Measurements from ENCODE around the gene FGF9.

The FGF9 gene

GRCh38 chr13:21674490-21675009, 3.7 kb downstream of the FGF9 start:
- no peak for DNase-seq (ENCODE audit: low spot score)

- DNase-seq (ENCODE audit: low spot score): no peak
Observed at GRCh38 chr13:21675095-21675991, 4.5 kb downstream of the FGF9 start.

- DNase-seq (ENCODE audit: low spot score): no peak
Observed at GRCh38 chr13:21676611-21677021, 5.7 kb downstream of the FGF9 start.

- DNase-seq (ENCODE audit: low spot score): no peak
Observed at GRCh38 chr13:21677075-21677623, 6.3 kb downstream of the FGF9 start.

GRCh38 chr13:21683034-21683733, 12.3 kb downstream of the FGF9 start:
- DNase-seq (ENCODE audit: low spot score): no peak

- DNase-seq (ENCODE audit: low spot score): no peak
Observed at GRCh38 chr13:21684576-21684975, 13.7 kb downstream of the FGF9 start.

GRCh38 chr13:21685485-21686064, 14.7 kb downstream of the FGF9 start:
- DNase-seq (ENCODE audit: low spot score): no peak

- DNase-seq (ENCODE audit: low spot score): no peak
Observed at GRCh38 chr13:21686751-21687391, 16.0 kb downstream of the FGF9 start.

GRCh38 chr13:21688056-21688455, 17.2 kb downstream of the FGF9 start:
- no peak for DNase-seq (ENCODE audit: low spot score)

- no peak for DNase-seq (ENCODE audit: low spot score)
Observed at GRCh38 chr13:21689097-21689496, 18.2 kb downstream of the FGF9 start.

GRCh38 chr13:21690955-21691354, 20.1 kb downstream of the FGF9 start:
- no peak for DNase-seq (ENCODE audit: low spot score)

- no peak for DNase-seq (ENCODE audit: low spot score)
Observed at GRCh38 chr13:21691500-21691899, 20.6 kb downstream of the FGF9 start.

- DNase-seq (ENCODE audit: low spot score): no peak
Observed at GRCh38 chr13:21691928-21692327, 21.1 kb downstream of the FGF9 start.

GRCh38 chr13:21694831-21695230, 24.0 kb downstream of the FGF9 start:
- DNase-seq (ENCODE audit: low spot score): no peak

GRCh38 chr13:21695546-21695945, 24.7 kb downstream of the FGF9 start:
- no peak for DNase-seq (ENCODE audit: low spot score)

- DNase-seq (ENCODE audit: low spot score): no peak
Observed at GRCh38 chr13:21696865-21697448, 26.1 kb downstream of the FGF9 start.

GRCh38 chr13:21698817-21699679, 28.2 kb downstream of the FGF9 start:
- no peak for DNase-seq (ENCODE audit: low spot score)

GRCh38 chr13:21701460-21701859, 30.6 kb downstream of the FGF9 start:
- no peak for DNase-seq (ENCODE audit: low spot score)

GRCh38 chr13:21703846-21704245, 33.0 kb downstream of the FGF9 start:
- no peak for DNase-seq (ENCODE audit: low spot score)

- no peak for DNase-seq (ENCODE audit: low spot score)
Observed at GRCh38 chr13:21707586-21707985, 36.7 kb downstream of the FGF9 start.

- DNase-seq (ENCODE audit: low spot score): no peak
Observed at GRCh38 chr13:21709697-21710096, 38.8 kb downstream of the FGF9 start.

Measured in left forelimb (tissue), 1 donor.